Measurements from ENCODE around the gene ORC2. TPM values are rescaled to one million over a fixed set of nuclear protein-coding genes. Genes with fewer than 3 reads are reported as not detected.
A peak's percentile ranks its signal among the peaks of the same experiment; 100 is the strongest.
"Not testable (repeated sequence)": the region's sequence is repeated elsewhere in the genome, so short reads cannot be mapped to it uniquely, and the experiment has no call there.

ORC2 gene
- total RNA-seq, 1 donor from 2014 or later, result 21.6 TPM

GRCh38 chr2:200888704-200889625 lies 74.5 kb downstream of the ORC2 start, which contains the start of the genes NIF3L1 and PPIL3:
NIF3L1 (plus strand) TSS chr2:200889371; CDS start chr2:200891944, 2,573 bp downstream.
PPIL3 (minus strand) TSS chr2:200889077; CDS start chr2:200887615, 1,462 bp downstream.
- H3K27ac ChIP-seq, result peak within 1 kb of the TSS; percentile 93
- H3K36me3 ChIP-seq, result peaks cover 0 to 22% of the 10 kb centered on the region in 2 donors
- H3K9me3 ChIP-seq, result no peaks in the 10 kb centered on the region
- peaks cover 31% of the 10 kb centered on the region for H3K4me1 ChIP-seq
- intact Hi-C loops (cut with DNase I), result no loop called here
- no peak for TF ChIP-seq CTCF (IDR thresholded peaks at IDR 0.05)
- TF ChIP-seq POLR2A (IDR thresholded peaks at IDR 0.05), result peak in 1 of 2 donors; percentile 26
- peak; percentile 89 to 95 for TF ChIP-seq POLR2AphosphoS5 (IDR thresholded peaks at IDR 0.05; ENCODE audit: insufficient read depth in 1 of 2, low read depth in 1 of 2)
- H3K4me3 ChIP-seq, result peak within 1 kb of the TSS; percentile 69 to 82
- DNase-seq (ENCODE audit: extremely low spot score in 2 of 2), result peak; percentile 97
- H3K27me3 ChIP-seq, result no peaks in the 10 kb centered on the region

GRCh38 chr2:200881715-200882249 lies 81.7 kb downstream of the ORC2 start:
- H3K27ac ChIP-seq; intact Hi-C loops (cut with DNase I); H3K4me3 ChIP-seq; DNase-seq (ENCODE audit: extremely low spot score in 2 of 2); H3K27me3 ChIP-seq; H3K9me3 ChIP-seq; H3K4me1 ChIP-seq: not testable (repeated sequence)
- peaks cover 0 to 62% of the 10 kb centered on the region in 2 donors for H3K36me3 ChIP-seq

GRCh38 chr2:200878289-200878880 lies 85.1 kb downstream of the ORC2 start:
- no peak for TF ChIP-seq CTCF (IDR thresholded peaks at IDR 0.05)
- TF ChIP-seq POLR2A (IDR thresholded peaks at IDR 0.05), result no peak
- TF ChIP-seq POLR2AphosphoS5 (IDR thresholded peaks at IDR 0.05; ENCODE audit: insufficient read depth in 1 of 2, low read depth in 1 of 2), result no peak
- H3K4me3 ChIP-seq, result no peak overlapping the region
- H3K27me3 ChIP-seq, result no peaks in the 10 kb centered on the region
- DNase-seq (ENCODE audit: extremely low spot score in 2 of 2), result no peak
- no peak overlapping the region for H3K27ac ChIP-seq
- intact Hi-C loops (cut with DNase I), result no loop called here
- no peaks in the 10 kb centered on the region for H3K9me3 ChIP-seq
- peaks cover 0 to 62% of the 10 kb centered on the region in 2 donors for H3K36me3 ChIP-seq
- H3K4me1 ChIP-seq, result no peaks in the 10 kb centered on the region

GRCh38 chr2:200877443-200877842 lies 86.0 kb downstream of the ORC2 start:
- H3K36me3 ChIP-seq, result peaks cover 0 to 63% of the 10 kb centered on the region in 2 donors
- DNase-seq (ENCODE audit: extremely low spot score in 2 of 2), result no peak
- TF ChIP-seq POLR2AphosphoS5 (IDR thresholded peaks at IDR 0.05; ENCODE audit: insufficient read depth in 1 of 2, low read depth in 1 of 2), result no peak
- TF ChIP-seq CTCF (IDR thresholded peaks at IDR 0.05), result no peak
- no peak for TF ChIP-seq POLR2A (IDR thresholded peaks at IDR 0.05)
- H3K27ac ChIP-seq, result no peak overlapping the region
- intact Hi-C loops (cut with DNase I), result no loop called here
- H3K27me3 ChIP-seq, result no peaks in the 10 kb centered on the region
- H3K4me1 ChIP-seq, result no peaks in the 10 kb centered on the region
- H3K4me3 ChIP-seq, result no peak overlapping the region
- no peaks in the 10 kb centered on the region for H3K9me3 ChIP-seq

GRCh38 chr2:200873560-200873959 lies 89.9 kb downstream of the ORC2 start:
- DNase-seq (ENCODE audit: extremely low spot score in 2 of 2), result no peak
- H3K27me3 ChIP-seq, result no peaks in the 10 kb centered on the region
- TF ChIP-seq POLR2A (IDR thresholded peaks at IDR 0.05) (no peak), POLR2AphosphoS5 (IDR thresholded peaks at IDR 0.05; ENCODE audit: insufficient read depth in 1 of 2, low read depth in 1 of 2) (no peak), CTCF (IDR thresholded peaks at IDR 0.05) (no peak)
- H3K27ac ChIP-seq, result no peak overlapping the region
- no peak overlapping the region for H3K4me3 ChIP-seq
- intact Hi-C loops (cut with DNase I), result no loop called here
- no peaks in the 10 kb centered on the region for H3K4me1 ChIP-seq
- H3K36me3 ChIP-seq, result peaks cover 0 to 35% of the 10 kb centered on the region in 2 donors
- no peaks in the 10 kb centered on the region for H3K9me3 ChIP-seq
